ENCODE data around the gene ZSCAN21.
"Not testable (repeated sequence)": the region's sequence is repeated elsewhere in the genome, so short reads cannot be mapped to it uniquely, and the experiment has no call there.

- not testable (repeated sequence) for TF ChIP-seq POLR2A, CTCF (IDR thresholded peaks at IDR 0.05)
Measured at GRCh38 chr7:100012385-100013327, 36.9 kb upstream of the ZSCAN21 start.
